Esophagus squamous epithelium (tissue), 4 donors: Measurements from ENCODE around the gene ATXN2.

Source experiments
- POLR2A ChIP-seq, 4 donors: fragments of 450-650 bp; IDR thresholded peaks; one replicate each; pipeline ENCODE4 v1.6.1; 2017; ENCODE audit warnings: antibody characterized with exemption in 4 of 4, mild to moderate bottlenecking in 4 of 4, moderate library complexity in 3 of 4
- TF ChIP-seq, protein P1 (sequence below), 6 experiments: fragments of 450-650 bp in 4 of 6; fragments of 200-600 bp in 2 of 6; sonication (generic) in 2 of 6; IDR thresholded peaks; one replicate each; pipeline ENCODE4 v1.5.1; 2016 to 2019; ENCODE audit warnings: antibody characterized with exemption in 6 of 6, mild to moderate bottlenecking in 4 of 6, moderate library complexity in 4 of 6

GRCh38 chr12:111450676-111451075 lies 148.4 kb downstream of the ATXN2 start:
- TF ChIP-seq, protein P1, sequence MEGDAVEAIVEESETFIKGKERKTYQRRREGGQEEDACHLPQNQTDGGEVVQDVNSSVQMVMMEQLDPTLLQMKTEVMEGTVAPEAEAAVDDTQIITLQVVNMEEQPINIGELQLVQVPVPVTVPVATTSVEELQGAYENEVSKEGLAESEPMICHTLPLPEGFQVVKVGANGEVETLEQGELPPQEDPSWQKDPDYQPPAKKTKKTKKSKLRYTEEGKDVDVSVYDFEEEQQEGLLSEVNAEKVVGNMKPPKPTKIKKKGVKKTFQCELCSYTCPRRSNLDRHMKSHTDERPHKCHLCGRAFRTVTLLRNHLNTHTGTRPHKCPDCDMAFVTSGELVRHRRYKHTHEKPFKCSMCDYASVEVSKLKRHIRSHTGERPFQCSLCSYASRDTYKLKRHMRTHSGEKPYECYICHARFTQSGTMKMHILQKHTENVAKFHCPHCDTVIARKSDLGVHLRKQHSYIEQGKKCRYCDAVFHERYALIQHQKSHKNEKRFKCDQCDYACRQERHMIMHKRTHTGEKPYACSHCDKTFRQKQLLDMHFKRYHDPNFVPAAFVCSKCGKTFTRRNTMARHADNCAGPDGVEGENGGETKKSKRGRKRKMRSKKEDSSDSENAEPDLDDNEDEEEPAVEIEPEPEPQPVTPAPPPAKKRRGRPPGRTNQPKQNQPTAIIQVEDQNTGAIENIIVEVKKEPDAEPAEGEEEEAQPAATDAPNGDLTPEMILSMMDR (IDR thresholded peaks at IDR 0.05) = no peak
- TF ChIP-seq POLR2A (IDR thresholded peaks at IDR 0.05) = no peak
